HG03457 (cell line): ENCODE data around the gene ABHD17B.
"Not testable (repeated sequence)": the region's sequence is repeated elsewhere in the genome, so short reads cannot be mapped to it uniquely, and the experiment has no call there.

Experiments used
- ATAC-seq: cut with Tn5 transposase; IDR thresholded peaks from one replicate; pipeline ENCODE4 v1.9.1; 2021; ENCODE audit warnings: moderate number of reproducible peaks; ENCODE audit not compliant: unreplicated experiment

ABHD17B gene

DNA sequence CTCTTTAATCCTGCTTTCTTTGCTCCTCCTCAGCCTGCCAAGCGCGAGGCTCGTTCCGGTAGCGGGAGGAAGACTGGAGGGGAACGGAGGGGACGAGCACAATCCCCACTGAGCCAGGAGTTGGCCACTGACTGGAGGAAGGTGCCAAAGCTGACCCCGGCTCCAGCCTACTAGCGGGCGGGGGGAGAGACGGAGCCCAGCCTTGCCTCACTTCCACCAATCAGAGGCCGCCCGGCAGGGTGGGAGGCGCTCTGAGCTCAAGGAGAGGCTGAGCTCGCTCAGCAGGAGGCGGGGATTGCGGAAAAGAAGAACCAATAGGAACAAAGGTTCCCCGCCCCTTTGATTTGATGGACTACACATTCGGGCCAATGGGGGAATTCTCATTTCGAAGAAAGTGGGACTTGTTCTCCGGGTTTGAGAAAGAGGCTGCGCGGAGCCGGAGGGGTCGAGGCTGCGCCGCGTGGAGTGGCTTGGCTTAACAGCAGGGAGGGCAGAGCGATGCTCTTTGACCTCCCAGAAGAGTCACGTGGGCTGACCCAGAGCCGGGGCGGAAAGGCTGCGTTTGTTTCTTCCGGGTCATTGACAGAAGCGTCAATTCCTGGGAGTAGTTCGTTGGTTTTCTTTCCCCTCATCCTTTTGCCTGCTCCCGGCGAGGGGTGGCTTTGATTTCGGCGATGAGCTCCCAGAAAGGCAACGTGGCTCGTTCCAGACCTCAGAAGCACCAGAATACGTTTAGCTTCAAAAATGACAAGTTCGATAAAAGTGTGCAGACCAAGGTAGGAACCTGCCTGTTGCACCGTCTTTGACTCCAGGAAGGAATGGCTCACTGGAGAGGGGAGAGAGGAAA, at the start of gene ABHD17B, which contains the start of gene C9orf85:
ABHD17B (minus strand) TSS at position 133 of the 847 bp plus-strand sequence. CDS start 36,113 bp downstream, outside the sequence.
C9orf85 (plus strand) TSS at position 579 of the 847 bp plus-strand sequence; CDS start at position 675, 96 bp downstream.
- ATAC-seq = peak; percentile 92

DNA sequence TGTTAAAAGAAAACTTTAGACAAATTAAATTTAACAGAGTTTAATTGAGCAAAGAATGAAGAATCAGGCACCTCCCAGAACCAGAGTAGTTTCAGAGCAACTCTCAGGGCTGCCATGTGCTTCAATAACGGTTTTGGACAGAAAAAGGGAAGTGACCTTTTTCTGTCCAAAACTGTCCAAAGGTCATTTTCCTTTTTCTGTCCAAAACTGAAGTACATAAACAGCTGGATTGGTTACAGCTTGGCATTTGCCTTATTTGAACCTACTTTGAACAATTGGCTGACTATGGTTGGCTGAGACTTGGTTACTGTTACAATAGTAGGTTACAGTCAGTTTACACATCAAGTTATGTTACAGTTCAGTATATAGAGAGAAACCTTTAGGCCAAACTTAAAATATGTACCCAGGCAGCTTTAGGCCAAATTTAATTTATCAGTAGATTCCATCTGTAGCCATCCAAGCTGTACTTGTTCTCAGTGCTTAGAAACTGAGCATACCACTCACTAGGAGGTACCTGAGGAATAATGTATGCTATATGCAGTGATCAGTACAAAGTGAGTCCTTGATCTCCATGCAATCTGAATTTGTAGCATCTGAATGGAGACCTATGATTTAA, 44.4 kb upstream of the ABHD17B start:
- no peak for ATAC-seq

DNA sequence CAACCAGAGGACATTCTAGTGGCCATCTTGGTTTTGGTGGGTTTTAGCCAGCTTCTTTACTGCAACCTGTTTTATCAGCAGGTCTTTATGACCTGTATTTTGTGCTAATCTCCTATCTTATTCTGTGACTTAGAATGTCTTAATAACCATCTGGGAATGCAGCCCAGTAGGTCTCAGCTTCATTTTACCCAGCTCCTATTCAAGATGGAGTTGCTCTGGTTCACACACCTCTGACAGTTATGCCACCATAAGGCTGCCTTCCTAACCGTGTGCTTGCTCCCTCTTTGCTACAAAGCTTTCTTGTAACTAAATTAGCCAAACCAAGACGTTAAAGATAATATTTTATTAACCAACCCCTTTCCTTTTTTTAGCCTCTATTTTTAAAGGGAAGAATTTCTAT, 43.7 kb upstream of the ABHD17B start:
- ATAC-seq = not testable (repeated sequence)

DNA sequence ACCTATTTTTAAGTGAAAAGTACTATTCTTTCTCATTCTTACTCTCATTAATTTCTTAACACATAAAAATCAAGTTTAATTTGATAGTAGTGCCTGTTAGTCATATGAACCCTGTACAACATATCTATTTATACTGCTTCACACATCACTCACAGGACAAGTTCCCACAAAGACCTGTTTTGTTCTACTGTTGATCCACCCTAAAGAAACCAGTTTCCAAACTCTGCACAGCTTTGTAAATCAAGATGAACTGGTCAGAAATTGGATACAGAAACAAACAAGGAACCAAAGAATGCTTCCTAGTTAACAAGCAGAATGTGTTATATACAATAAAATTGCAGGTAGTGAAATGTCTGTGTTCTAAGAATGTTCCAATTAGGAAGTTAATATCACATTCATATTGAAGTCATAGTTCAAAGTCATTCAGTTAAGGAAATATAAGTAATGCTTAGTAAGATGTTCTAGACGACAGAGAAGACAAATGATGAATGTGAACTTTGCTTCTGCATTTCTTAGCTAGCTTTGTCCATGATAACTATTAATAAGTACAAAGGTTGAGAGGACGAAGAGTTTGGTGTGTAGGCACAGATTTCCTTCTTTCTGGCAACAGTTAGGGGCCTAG, 33.9 kb upstream of the ABHD17B start:
- ATAC-seq = no peak

DNA sequence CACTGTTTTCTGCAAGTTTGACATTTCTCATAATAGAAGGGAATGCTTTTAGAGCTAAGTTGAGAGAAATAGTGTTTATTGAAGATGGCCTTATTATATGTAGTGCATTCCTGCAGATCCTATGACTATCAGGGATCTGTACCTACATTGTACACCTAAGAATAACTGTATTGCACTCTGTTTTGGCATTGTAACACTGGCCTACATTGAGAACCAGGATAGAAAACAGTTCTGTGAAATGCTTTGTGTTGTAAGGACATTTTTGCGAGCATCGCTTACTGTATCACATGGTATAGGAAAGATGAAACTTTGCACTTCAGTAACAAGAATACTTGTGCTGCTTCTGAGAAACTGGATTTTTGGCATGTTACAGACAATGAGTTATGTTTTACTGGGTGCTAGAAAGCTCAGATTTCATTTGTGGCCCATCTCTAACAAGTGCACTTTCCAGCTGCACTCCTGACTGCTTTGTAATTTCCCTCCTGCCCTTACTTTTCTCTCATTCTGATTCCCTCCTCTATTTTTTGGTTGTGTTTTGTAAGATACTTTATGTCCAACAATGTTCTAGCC, 31.1 kb upstream of the ABHD17B start:
- no peak for ATAC-seq

DNA sequence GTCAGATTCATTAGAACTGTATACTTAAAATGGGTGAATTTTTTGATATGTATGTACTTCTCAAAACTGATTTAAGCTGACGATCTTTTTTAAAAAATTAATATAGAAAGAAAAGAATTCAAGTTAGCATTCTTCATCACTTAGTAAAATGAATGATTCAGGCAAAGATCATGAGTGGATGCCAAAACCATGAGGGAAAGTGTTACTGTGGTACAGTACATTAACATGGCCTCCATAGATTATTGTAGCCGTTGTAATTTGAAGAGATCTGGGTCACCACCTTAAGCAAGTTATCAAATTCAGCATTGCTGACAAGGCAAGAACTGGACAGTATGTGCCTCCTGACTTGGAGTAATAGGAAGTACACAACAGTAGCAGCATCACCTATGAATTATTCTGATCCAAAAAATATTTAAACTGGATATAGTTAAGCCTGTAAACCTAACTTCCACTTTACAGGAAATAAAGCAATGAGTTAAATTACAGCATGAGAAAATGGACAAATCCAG, 30.1 kb upstream of the ABHD17B start:
- no peak for ATAC-seq

DNA sequence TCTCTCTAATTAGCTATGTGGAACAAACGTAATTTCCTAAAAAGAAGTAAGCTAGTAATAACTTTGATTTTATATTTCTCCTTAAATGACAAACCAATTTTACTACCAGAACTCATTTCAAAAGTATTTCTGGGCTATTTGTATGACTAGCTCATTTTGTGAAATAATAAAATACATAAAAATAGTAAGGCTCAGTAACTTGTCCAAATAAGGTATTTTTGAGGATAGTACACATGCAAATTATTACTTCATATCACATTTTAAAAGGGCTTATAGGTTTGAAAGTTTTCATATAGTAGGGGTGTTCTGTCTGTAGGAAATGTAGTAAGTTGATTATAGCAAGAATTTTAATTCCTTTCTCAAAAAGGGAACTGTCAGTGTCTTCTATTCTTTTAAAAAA, 26.9 kb upstream of the ABHD17B start:
- ATAC-seq = no peak

DNA sequence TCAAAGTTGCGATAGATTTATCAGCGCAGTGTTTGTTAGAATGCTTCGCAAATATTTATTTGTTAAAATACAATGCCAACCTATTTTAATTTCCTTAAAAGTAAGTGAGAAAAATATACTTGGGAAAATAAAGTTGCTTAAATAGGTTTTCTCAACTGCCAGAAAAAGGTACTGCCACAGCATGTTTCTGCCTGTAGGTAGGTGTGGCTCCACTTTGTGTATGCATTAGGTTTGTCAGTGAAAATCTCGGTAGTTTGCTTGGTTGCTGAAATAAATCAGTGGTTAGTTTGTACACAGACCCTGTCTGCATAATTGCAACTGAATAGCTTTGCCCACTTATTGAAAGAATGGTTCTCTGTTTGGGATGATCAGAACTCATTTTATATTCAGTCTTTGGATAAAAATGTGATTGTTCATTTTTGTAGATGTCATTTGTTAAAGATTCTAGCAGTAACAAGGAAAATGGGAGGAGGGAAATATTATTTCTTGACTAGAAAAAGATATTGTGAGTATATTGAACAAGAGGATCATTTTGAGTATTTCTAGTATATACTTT, 26.2 kb upstream of the ABHD17B start:
- no peak for ATAC-seq

DNA sequence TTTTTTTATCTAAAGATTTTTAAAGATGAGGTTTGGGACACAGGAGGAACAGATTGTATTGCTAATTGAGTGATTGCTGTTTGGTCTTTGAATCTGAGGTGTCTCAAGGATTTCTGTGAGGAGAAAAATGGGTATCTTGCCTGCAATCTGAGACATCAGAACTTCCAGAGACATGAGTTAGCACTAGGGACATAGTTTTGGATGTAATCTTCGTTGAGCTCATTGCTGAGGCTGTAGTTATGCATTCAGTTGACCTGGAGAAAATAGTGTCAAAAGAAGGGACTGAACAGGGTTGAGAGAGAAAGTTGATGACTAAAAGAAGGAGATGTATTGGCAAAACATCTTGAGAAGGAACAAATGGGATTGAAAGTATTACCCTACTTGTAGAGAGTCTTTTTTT, 25.1 kb upstream of the ABHD17B start:
- ATAC-seq = no peak

DNA sequence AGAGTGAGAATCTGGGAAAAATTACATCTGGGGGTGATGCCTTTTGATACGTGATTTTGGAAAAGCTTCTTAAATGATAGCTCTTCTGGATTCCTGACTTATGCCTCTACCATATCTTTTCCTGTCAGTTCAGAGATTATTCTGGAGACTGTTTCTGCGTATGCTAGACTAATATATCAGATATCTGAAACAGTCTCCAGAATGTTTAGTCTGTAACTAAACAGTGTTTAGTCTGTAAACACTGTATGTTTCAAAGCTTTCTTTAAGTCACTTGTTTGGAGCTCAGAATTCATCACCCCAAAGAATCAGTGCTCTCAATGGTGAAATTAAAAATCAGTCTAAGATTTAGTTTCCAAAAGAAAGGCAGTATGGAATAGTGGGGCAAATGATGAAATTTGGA, 20.2 kb upstream of the ABHD17B start:
- ATAC-seq = no peak

DNA sequence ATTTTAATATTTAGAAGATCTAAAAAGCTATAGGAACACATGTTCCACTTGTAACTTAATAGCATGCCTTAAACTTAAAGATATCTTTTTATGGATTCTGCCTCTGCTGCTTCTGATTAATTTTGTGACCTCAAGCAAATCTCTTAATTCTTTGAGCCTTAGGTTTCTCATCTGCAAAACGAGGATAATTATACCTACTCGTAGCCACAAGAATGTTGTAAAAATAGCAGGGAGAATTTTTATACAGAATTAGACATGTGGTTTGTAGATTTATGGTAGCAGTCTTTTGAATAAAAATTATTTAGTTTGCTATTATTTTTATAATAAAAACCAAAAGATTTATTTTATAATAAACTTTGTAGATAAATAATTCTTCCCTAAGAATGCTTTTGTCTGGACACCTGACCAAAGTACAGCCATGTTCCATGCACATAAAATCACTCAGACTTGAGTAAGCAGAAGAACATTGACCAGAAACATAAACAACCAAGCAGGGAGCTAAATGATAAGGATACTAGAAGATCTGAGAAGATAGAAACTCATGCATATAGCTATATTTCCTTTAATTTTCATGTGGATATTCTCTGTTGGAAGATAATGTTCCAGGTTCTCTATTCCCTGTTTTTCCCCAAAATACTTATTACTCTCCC, 18.9 kb upstream of the ABHD17B start:
- ATAC-seq = no peak

DNA sequence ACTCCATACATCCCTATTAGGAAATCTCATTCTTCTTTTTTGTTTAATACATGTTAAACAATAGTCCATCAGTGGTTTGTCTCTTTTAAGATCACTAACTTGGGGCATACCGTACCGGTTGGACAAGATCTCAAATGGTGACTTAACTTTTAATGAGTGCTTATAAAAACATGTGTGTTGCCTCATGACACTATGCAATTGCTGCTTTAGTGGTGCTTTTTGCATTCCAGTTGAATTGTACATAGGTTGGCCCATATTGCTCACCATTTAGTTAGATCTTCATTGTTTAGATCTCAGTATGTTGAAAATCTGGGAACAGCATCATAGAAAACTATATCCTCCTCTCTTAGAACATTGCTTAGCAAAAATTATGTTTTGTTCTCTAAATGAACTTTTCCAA, 18.2 kb upstream of the ABHD17B start:
- ATAC-seq = no peak

DNA sequence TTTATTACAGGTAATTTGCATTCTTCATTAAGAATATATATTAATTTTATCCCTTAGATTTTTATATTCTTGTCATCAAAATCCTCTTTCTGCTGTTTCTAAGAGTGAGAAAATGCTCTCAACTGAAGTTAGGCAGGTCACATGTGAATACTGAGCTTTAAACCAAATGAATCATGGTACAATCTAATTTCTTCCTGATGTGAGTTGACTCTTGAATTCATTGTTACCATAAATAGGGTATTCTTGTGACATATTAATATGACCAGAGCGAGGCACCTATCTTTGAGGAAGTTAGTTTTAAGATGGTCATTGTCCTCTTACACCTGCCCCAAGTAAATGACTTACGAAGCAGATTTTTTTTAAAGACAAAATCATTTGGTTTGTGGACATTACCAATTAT, 17.8 kb upstream of the ABHD17B start:
- ATAC-seq = no peak

DNA sequence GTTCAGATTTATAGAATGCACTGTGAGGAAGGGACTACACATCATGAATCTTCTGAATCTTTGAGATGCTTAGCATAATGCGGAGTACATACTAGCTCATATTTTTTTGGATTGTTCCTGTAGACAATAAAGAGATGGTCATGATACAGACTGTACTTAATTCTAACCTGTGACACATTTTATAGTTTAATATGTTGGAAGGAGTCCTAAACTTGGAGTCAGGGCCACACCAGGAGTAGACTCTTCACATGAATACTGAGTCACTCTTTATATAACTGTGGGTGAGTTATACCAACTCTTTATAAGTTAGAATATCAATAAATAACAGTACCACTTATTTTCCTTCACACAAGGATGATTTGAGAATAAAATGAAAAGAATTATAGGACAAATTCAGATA, 17.4 kb upstream of the ABHD17B start:
- no peak for ATAC-seq

DNA sequence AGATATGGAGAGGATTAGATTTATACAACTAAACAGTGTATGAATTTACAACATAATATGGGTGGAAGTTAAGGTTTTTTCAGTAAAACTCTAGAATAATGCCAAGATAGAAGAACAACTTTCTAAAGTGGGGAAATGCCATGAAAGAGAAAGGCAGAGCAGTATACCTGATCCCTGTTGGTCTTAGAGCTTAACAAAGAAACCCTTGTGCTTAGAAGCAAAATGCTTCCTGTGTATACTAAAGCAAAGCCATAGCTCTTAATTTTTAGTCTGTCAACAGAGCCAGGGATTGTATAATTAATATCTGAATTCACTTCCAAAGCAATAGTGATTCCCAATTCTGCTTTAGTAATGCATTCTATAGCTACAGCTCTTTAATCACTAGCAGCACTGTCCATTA, 14.8 kb upstream of the ABHD17B start:
- no peak for ATAC-seq

DNA sequence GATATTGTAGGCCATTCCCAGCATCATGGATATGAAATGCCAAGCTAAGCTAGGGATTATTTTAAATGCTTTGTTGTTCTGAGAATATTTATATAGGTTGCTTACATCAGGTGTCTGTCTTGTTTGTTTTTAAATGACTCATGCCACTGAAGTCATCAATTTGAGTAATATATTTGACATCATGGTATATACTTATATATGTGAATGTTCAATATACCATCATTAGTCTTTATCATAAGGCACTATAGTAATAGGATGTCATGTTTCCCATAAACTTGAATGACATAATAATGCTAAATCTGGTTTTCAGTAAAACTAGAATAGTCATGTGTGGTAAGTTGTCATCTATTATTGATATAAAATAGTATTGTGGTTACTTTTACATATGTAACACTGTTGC, 13.6 kb upstream of the ABHD17B start:
- ATAC-seq = no peak

DNA sequence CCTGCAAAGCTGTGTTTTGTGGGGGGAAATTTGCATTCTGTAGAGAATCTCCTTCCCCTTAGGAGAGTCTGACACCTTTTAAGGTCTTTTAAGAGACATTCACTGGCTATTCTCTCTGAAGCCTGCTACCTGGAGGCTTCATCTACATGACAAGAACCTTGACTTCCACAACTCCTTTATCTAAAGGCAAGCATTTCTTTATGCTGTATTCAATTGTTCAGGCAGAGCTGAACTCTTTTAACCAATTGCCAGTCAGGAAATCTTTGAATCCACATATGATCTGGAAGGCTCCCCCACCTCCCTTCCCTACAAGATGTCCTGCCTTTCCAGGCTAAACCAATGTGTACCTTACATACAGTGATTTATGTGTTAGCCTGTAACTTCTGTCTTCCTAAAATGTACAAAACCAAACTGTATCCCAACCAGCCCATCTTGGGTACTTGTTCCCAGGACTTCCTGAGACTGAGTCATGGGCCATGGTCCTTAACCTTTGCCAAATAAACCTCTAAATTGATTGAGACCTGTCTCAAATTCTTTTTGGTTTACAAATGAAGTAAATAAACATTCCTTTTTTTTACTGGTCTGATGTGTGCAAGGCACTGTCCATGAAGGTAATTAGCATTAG, 10.3 kb upstream of the ABHD17B start:
- no peak for ATAC-seq

DNA sequence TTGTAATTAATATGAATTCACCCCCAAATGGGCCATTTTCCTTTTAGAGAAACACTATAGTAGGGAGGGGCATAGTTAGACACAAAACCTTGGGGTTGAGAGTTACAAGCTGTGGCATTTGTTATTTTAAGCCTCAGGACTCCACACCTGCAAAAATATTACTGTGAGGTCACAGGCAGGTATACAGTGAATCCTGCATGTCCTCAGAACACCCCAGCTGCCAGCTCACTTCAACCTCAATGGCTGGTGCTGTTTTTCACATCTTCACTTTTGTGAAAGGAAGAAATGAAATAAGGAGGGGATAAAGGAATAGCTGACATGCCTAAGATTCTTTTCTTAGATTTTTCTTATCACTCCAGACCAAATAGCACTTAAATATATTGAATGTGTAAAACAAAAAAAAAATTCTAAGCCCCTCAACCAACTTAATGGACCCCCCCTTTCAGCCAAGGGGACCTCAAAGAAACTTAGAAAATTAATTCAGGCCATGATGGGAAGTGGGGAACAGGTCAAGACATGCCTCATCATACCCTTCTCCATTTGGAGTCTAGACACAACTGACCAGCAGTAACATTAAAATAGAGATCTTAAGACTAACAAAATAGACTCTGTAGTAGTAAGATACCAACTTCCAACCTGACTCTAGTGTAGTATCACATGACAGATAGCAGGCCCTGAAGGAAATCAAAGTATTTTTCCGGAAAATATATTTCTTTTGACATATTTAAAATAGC, 9.6 kb upstream of the ABHD17B start:
- no peak for ATAC-seq

DNA sequence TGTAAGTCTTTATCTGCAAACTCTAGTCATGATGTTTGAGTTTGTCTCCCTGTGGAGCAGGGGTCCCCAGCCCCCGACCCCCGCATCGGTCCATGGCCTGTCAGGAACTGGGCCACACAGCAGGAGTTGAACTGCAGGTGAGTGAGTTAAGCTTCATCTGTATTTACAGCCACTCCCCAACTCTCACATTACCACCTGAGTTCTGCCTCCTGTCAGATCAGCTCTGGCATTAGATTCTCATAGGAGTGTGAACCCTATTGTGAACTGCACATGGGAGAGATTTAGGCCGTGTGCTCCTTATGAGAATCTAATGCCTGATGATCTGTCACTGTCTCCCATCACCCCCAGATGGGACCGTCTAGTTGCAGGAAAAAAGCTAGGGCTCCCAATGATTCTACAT, 7.4 kb upstream of the ABHD17B start:
- ATAC-seq = no peak
